GM12878 (cell line): ENCODE measurements around the gene TEX2. TPM values are rescaled to one million over a fixed set of nuclear protein-coding genes. Genes with fewer than 3 reads are reported as not detected.

Experiments
- ATAC-seq: fragments of 200-7000 bp; cut with Tn5 transposase; 3 replicates; pipeline ENCODE4 v1.9.1; 2020; ENCODE audit warnings: mild to moderate bottlenecking, moderate library complexity
- BruUV-seq: library from RNA; stranded (reverse); fragments of 400-500 nt; replicated peaks from 2 replicates; lab custom pipeline; 2021; lab: Mats Ljungman, UMichigan
- CTCF ChIA-PET: fragments of 300-600 bp; sonication (Branson Sonifier 250); formaldehyde crosslinking; extraction: SDS; loops from one replicate; lab custom pipeline; 2021; ENCODE audit warnings: inconsistent platforms; lab: Yijun Ruan, JAX
- POLR2A ChIA-PET: fragments of 350-600 bp; formaldehyde crosslinking; extraction: SDS; loops from one replicate; lab custom pipeline; 2021; ENCODE audit warnings: inconsistent platforms; lab: Charles Lee
- RAD21 ChIA-PET: fragments of 300-600 bp; sonication (Branson Sonifier 250); formaldehyde crosslinking; loops from one replicate; lab custom pipeline; 2023; ENCODE audit warnings: antibody characterized with exemption; ENCODE audit not compliant: unreplicated experiment; lab: Charles Lee
- SMC1A ChIA-PET: fragments of 300-600 bp; sonication (Branson Sonifier 250); formaldehyde crosslinking; loops from one replicate; lab custom pipeline; 2023; ENCODE audit not compliant: unreplicated experiment, uncharacterized antibody; lab: Charles Lee
- DNase-seq: peaks from one replicate; pipeline ENCODE4 v3.0.0-alpha.2; 2011; ENCODE audit warnings: low read depth, low spot score
- FAIRE-seq: peaks from 3 replicates; lab custom pipeline; 2011; peaks lifted over from hg19 to GRCh38; lab: Jason Lieb, UNC
- H2AFZ ChIP-seq: 2 replicates; pipeline ENCODE4 v1.6.0; 2011; ENCODE audit warnings: low read depth, low read length, control low read depth; ENCODE audit not compliant: control insufficient read depth
- H3K27ac ChIP-seq: 2 replicates; pipeline ENCODE4 v1.5.1; 2011; ENCODE audit warnings: control low read depth; ENCODE audit not compliant: control insufficient read depth, insufficient read depth
- H3K27me3 ChIP-seq, 2 experiments: replicated peaks in 1 of 2; 2 replicates each; pipeline versions ENCODE4 v1.6.0 to v1.6.1; 2011; ENCODE audit warnings: low read length in 1 of 2; ENCODE audit not compliant: control insufficient read depth in 2 of 2, insufficient read depth in 2 of 2
- H3K36me3 ChIP-seq, 2 experiments: 2 replicates each; pipeline ENCODE4 v1.5.1; 2011; ENCODE audit warnings: low read length in 1 of 2; ENCODE audit not compliant: control insufficient read depth in 2 of 2, insufficient read depth in 2 of 2
- H3K4me1 ChIP-seq: 2 replicates; pipeline ENCODE4 v1.6.1; 2011; ENCODE audit warnings: mild to moderate bottlenecking, low read length, moderate library complexity, mixed read lengths; ENCODE audit not compliant: control insufficient read depth, insufficient read depth
- H3K4me2 ChIP-seq: 2 replicates; pipeline ENCODE4 v1.6.0; 2011; ENCODE audit warnings: control low read depth; ENCODE audit not compliant: control insufficient read depth, insufficient read depth
- H3K4me3 ChIP-seq: fragments of 200-600 bp; sonication (generic); 2 replicates; pipeline ENCODE4 v1.5.1; 2016
- H3K79me2 ChIP-seq: 2 replicates; pipeline ENCODE4 v1.6.0; 2011; ENCODE audit warnings: low read length; ENCODE audit not compliant: control insufficient read depth, insufficient read depth
- H3K9ac ChIP-seq: 2 replicates; pipeline ENCODE4 v1.8.0; 2011; ENCODE audit warnings: low read length, control low read depth, mixed read lengths; ENCODE audit not compliant: control insufficient read depth, insufficient read depth
- H3K9me3 ChIP-seq: replicated peaks from 3 replicates; pipeline ENCODE4 v1.5.1; 2011; ENCODE audit warnings: mild to moderate bottlenecking, low read length; ENCODE audit not compliant: control insufficient read depth, insufficient read depth
- H4K20me1 ChIP-seq: 2 replicates; pipeline ENCODE4 v1.6.0; 2011; ENCODE audit not compliant: control insufficient read depth, insufficient read depth
- CBX3 ChIP-seq: fragments of 200-600 bp; sonication (generic); IDR thresholded peaks from 2 replicates; pipeline ENCODE4 v1.6.1; 2016; ENCODE audit warnings: low read depth, borderline replicate concordance
- CREM ChIP-seq: IDR thresholded peaks from 2 replicates; pipeline ENCODE4 v1.6.1; 2014; ENCODE audit warnings: antibody characterized with exemption, low read depth
- GABPA ChIP-seq: IDR thresholded peaks from 2 replicates; pipeline ENCODE4 v1.6.1; 2014; ENCODE audit warnings: antibody characterized with exemption, low read depth, mild to moderate bottlenecking, inconsistent platforms
- GATAD2B ChIP-seq: fragments of 450-650 bp; conservative IDR thresholded peaks from 2 replicates; pipeline ENCODE4 v1.6.1; 2017; ENCODE audit warnings: low read depth, mild to moderate bottlenecking, moderate library complexity
- NR2C1 ChIP-seq: fragments of 450-650 bp; IDR thresholded peaks from 2 replicates; pipeline ENCODE4 v1.6.1; 2017; ENCODE audit warnings: antibody characterized with exemption, mild to moderate bottlenecking, moderate library complexity
- SREBF2 ChIP-seq: IDR thresholded peaks from 2 replicates; pipeline ENCODE4 v1.6.1; 2012; ENCODE audit warnings: mild to moderate bottlenecking, low read length
- SUZ12 ChIP-seq: fragments of 200-600 bp; sonication (generic); IDR thresholded peaks from one replicate; pipeline ENCODE4 v1.6.1; 2018; ENCODE audit warnings: antibody characterized with exemption, mild to moderate bottlenecking; ENCODE audit not compliant: unreplicated experiment
- WRNIP1 ChIP-seq: IDR thresholded peaks from 2 replicates; pipeline ENCODE4 v1.6.1; 2011; ENCODE audit warnings: low read depth, low read length, improper control_type of control experiment, borderline replicate concordance
- ZNF207 ChIP-seq: fragments of 450-650 bp; IDR thresholded peaks from 2 replicates; pipeline ENCODE4 v1.6.1; 2014; ENCODE audit warnings: antibody characterized with exemption, mild to moderate bottlenecking, borderline replicate concordance
- WGBS: methylation state at CpG from one replicate; pipeline ENCODE4 v1.1.6; 2016; ENCODE audit warnings: low lambda C conversion rate; ENCODE audit not compliant: insufficient replicate concordance, insufficient coverage; ENCODE audit errors: missing lambda C conversion rate; 5-methylcytosine and 5-hydroxymethylcytosine counted together
- in situ Hi-C: fragments of 300-500 bp; cut with MboI; formaldehyde crosslinking; loops from 9 replicates; pipeline ENCODE4 v1.14.3; 2018; ENCODE audit warnings: mixed read lengths
- intact Hi-C: fragments of 100-400 bp; cut with micrococcal nuclease; formaldehyde crosslinking; loops from one replicate; pipeline ENCODE4 v1.14.2; 2022; ENCODE audit not compliant: unreplicated experiment
- polyA plus RNA-seq, 11 experiments: library from polyadenylated mRNA; depleted of rRNA in 4 of 11; unstranded in 6 of 11; stranded (reverse) in 5 of 11; fragments of >200 nt; fragmentation: Nextera tagmentation in 4 of 11; fragmentation: Illumina TruSeq in 1 of 11; extraction: Ambion mirVana in 4 of 11; extraction: Trizol in 1 of 11; gene quantifications; 1 replicate in 1 of 11; 2 replicates in 10 of 11; pipeline versions ENCODE4 v1.2.1 to v1.2.3, GENCODE V29; 2011 to 2016; ENCODE audit warnings: inconsistent platforms in 2 of 11, missing spikeins in 2 of 11, low read depth in 1 of 11
- total RNA-seq, 4 experiments: library from RNA; depleted of rRNA in 3 of 4; stranded (reverse); fragments of >200 nt in 3 of 4; fragmentation: Illumina TruSeq in 1 of 4; extraction: Trizol in 1 of 4; gene quantifications; 2 replicates each; pipeline versions ENCODE4 v1.2.1 to v1.2.3, GENCODE V29; 2013 to 2021
- TF ChIP-seq, protein P1 (sequence below): fragments of 450-650 bp; IDR thresholded peaks from 2 replicates; pipeline ENCODE4 v1.6.1; 2018; ENCODE audit warnings: mild to moderate bottlenecking, low read depth, moderate library complexity; ENCODE audit not compliant: partially characterized antibody
- TF ChIP-seq, protein P2 (sequence below): fragments of 450-650 bp; formaldehyde crosslinking; IDR thresholded peaks from 2 replicates; pipeline ENCODE4 v1.4.0; 2020; ENCODE audit warnings: mild to moderate bottlenecking, moderate library complexity
- TF ChIP-seq, protein P3 (sequence below): IDR thresholded peaks from 2 replicates; pipeline ENCODE4 v1.6.1; 2012; ENCODE audit warnings: low read depth, low read length, improper control_type of control experiment
- TF ChIP-seq, protein P4 (sequence below): IDR thresholded peaks from 2 replicates; pipeline ENCODE4 v1.6.1; 2012; ENCODE audit warnings: improper control_type of control experiment, low read depth, low read length; ENCODE audit not compliant: insufficient replicate concordance

The TEX2 gene
- total and polyA plus RNA-seq, 10 of the 15 experiments (the other 5 are each of a cell fraction or from before 2014, with no cell fraction given) = 3.8 to 19.9 (median 15.8) TPM

DNA sequence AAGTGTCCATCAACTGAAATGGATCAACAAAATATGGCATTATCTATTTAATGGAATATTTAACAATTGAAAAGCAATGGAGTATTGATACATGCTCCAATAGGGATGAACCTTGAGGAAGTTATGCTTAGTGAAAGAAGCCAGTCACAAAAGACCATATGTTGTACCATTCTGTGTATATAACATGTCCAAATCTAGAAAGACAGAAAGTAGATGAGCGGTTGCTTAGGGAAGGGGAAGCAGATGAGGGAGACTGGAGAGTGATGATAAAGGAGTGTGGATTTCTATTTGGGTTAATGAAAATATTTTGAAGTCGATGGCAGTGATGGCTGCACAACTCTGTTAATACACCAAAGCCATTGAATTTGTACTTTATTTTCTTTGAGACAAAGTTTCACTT lies 124.6 kb downstream of the TEX2 start:
- intact Hi-C loops = no loop called here
- Histone ChIP-seq H3K79me2 (no peaks in the 10 kb centered on the region), H3K4me2 (no peak overlapping the region), H4K20me1 (no peaks in the 10 kb centered on the region), H3K9me3 (no peaks in the 10 kb centered on the region), H3K27me3 (no peaks in the 10 kb centered on the region), H2AFZ (no peak overlapping the region), H3K27ac (no peak overlapping the region), H3K4me3 (no peak overlapping the region), H3K4me1 (no peaks in the 10 kb centered on the region), H3K36me3 (no peaks in the 10 kb centered on the region), H3K9ac (no peak overlapping the region)
- CTCF ChIA-PET = interaction anchor here (9.7 kb wide), 1 partner anchor 108 kb away, joined by 915 read pairs; no protein-coding TSS in a partner anchor
- in situ Hi-C loops = no loop called here
- RAD21 ChIA-PET = no interaction called here
- SMC1A ChIA-PET = interaction anchor here (0.7 kb wide), 1 partner anchor 12 kb away, joined by 3 read pairs; no protein-coding TSS in a partner anchor
- no TSS peak for BruUV-seq
- POLR2A ChIA-PET = no interaction called here
- WGBS = 33% methylated on average over 2 of the region's 2 CpGs
- FAIRE-seq (no peak), ATAC-seq (no peak), DNase-seq (no peak)
- TF ChIP-seq SUZ12 = no peak
- TF ChIP-seq, protein P1, sequence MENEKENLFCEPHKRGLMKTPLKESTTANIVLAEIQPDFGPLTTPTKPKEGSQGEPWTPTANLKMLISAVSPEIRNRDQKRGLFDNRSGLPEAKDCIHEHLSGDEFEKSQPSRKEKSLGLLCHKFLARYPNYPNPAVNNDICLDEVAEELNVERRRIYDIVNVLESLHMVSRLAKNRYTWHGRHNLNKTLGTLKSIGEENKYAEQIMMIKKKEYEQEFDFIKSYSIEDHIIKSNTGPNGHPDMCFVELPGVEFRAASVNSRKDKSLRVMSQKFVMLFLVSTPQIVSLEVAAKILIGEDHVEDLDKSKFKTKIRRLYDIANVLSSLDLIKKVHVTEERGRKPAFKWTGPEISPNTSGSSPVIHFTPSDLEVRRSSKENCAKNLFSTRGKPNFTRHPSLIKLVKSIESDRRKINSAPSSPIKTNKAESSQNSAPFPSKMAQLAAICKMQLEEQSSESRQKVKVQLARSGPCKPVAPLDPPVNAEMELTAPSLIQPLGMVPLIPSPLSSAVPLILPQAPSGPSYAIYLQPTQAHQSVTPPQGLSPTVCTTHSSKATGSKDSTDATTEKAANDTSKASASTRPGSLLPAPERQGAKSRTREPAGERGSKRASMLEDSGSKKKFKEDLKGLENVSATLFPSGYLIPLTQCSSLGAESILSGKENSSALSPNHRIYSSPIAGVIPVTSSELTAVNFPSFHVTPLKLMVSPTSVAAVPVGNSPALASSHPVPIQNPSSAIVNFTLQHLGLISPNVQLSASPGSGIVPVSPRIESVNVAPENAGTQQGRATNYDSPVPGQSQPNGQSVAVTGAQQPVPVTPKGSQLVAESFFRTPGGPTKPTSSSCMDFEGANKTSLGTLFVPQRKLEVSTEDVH = no peak
- TF ChIP-seq SREBF2 = no peak
- no peak for TF ChIP-seq WRNIP1
- no peak for TF ChIP-seq CREM
- TF ChIP-seq GABPA = no peak
- TF ChIP-seq GATAD2B = no peak
- TF ChIP-seq, protein P2, sequence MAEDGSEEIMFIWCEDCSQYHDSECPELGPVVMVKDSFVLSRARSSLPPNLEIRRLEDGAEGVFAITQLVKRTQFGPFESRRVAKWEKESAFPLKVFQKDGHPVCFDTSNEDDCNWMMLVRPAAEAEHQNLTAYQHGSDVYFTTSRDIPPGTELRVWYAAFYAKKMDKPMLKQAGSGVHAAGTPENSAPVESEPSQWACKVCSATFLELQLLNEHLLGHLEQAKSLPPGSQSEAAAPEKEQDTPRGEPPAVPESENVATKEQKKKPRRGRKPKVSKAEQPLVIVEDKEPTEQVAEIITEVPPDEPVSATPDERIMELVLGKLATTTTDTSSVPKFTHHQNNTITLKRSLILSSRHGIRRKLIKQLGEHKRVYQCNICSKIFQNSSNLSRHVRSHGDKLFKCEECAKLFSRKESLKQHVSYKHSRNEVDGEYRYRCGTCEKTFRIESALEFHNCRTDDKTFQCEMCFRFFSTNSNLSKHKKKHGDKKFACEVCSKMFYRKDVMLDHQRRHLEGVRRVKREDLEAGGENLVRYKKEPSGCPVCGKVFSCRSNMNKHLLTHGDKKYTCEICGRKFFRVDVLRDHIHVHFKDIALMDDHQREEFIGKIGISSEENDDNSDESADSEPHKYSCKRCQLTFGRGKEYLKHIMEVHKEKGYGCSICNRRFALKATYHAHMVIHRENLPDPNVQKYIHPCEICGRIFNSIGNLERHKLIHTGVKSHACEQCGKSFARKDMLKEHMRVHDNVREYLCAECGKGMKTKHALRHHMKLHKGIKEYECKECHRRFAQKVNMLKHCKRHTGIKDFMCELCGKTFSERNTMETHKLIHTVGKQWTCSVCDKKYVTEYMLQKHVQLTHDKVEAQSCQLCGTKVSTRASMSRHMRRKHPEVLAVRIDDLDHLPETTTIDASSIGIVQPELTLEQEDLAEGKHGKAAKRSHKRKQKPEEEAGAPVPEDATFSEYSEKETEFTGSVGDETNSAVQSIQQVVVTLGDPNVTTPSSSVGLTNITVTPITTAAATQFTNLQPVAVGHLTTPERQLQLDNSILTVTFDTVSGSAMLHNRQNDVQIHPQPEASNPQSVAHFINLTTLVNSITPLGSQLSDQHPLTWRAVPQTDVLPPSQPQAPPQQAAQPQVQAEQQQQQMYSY (CRISPR knock-in tag) = no peak
- TF ChIP-seq, protein P3, sequence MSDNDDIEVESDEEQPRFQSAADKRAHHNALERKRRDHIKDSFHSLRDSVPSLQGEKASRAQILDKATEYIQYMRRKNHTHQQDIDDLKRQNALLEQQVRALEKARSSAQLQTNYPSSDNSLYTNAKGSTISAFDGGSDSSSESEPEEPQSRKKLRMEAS = no peak
- TF ChIP-seq, protein P4, sequence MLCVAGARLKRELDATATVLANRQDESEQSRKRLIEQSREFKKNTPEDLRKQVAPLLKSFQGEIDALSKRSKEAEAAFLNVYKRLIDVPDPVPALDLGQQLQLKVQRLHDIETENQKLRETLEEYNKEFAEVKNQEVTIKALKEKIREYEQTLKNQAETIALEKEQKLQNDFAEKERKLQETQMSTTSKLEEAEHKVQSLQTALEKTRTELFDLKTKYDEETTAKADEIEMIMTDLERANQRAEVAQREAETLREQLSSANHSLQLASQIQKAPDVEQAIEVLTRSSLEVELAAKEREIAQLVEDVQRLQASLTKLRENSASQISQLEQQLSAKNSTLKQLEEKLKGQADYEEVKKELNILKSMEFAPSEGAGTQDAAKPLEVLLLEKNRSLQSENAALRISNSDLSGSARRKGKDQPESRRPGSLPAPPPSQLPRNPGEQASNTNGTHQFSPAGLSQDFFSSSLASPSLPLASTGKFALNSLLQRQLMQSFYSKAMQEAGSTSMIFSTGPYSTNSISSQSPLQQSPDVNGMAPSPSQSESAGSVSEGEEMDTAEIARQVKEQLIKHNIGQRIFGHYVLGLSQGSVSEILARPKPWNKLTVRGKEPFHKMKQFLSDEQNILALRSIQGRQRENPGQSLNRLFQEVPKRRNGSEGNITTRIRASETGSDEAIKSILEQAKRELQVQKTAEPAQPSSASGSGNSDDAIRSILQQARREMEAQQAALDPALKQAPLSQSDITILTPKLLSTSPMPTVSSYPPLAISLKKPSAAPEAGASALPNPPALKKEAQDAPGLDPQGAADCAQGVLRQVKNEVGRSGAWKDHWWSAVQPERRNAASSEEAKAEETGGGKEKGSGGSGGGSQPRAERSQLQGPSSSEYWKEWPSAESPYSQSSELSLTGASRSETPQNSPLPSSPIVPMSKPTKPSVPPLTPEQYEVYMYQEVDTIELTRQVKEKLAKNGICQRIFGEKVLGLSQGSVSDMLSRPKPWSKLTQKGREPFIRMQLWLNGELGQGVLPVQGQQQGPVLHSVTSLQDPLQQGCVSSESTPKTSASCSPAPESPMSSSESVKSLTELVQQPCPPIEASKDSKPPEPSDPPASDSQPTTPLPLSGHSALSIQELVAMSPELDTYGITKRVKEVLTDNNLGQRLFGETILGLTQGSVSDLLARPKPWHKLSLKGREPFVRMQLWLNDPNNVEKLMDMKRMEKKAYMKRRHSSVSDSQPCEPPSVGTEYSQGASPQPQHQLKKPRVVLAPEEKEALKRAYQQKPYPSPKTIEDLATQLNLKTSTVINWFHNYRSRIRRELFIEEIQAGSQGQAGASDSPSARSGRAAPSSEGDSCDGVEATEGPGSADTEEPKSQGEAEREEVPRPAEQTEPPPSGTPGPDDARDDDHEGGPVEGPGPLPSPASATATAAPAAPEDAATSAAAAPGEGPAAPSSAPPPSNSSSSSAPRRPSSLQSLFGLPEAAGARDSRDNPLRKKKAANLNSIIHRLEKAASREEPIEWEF = no peak
- no peak for TF ChIP-seq CBX3
- TF ChIP-seq ZNF207 = no peak
- no peak for TF ChIP-seq NR2C1
